HG03064 (cell line): ENCODE results near the gene PRLR.

Experiments
- ATAC-seq: cut with Tn5 transposase; IDR thresholded peaks from one replicate; pipeline ENCODE4 v1.9.1; 2021; ENCODE audit warnings: low read depth; ENCODE audit not compliant: unreplicated experiment

PRLR gene

DNA sequence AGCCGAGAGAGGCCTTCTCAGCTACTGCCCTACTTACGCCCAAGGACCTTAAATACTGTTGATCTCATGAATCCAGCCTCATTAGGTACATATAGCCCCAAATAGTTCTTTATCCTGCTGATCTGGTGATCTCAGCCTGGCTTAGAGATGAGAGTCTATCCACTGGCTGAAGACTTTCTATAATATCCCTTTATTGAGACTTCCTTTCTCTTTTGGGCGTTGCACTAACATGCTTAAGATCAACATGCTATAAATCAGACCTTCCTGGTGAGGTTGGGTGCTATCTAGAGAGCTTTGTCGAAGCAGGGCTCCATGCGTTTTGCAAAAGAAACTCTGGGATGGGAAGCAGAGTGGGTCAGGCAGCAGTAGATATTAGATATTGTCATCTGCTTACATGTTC is 138.6 kb downstream of the PRLR start:
- ATAC-seq: no peak

- no peak for ATAC-seq
Observed at GRCh38 chr5:35089334-35090314, 140.7 kb downstream of the PRLR start.

GRCh38 chr5:35087991-35088390 is 142.3 kb downstream of the PRLR start:
- no peak for ATAC-seq

- no peak for ATAC-seq
Observed at GRCh38 chr5:35083150-35083549, 147.1 kb downstream of the PRLR start.

DNA sequence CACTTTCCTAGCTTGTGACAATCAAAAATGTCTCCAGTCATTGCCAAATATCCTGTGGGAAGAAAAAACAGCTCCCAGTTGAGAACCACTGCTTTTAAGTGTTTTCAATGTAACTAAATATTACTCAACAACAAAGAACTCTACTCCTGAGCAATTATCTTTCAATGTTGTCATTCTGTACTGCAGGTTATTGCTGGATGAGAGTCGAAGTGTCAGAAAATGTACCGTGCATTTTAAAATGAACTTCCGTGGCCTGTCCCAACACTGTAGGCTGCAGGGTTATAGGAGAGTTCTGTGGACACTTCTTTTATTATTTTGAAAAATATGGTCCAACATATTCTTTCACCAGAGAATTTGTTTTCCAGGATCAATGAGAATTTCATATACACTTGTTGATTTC is 147.8 kb downstream of the PRLR start:
- no peak for ATAC-seq

GRCh38 chr5:35081134-35081533 is 149.2 kb downstream of the PRLR start:
- no peak for ATAC-seq

GRCh38 chr5:35073160-35073559 is 157.1 kb downstream of the PRLR start:
- no peak for ATAC-seq

GRCh38 chr5:35069188-35069587 is 161.1 kb downstream of the PRLR start:
- no peak for ATAC-seq

- ATAC-seq: no peak
Observed at GRCh38 chr5:35067985-35068384, 162.3 kb downstream of the PRLR start.

DNA sequence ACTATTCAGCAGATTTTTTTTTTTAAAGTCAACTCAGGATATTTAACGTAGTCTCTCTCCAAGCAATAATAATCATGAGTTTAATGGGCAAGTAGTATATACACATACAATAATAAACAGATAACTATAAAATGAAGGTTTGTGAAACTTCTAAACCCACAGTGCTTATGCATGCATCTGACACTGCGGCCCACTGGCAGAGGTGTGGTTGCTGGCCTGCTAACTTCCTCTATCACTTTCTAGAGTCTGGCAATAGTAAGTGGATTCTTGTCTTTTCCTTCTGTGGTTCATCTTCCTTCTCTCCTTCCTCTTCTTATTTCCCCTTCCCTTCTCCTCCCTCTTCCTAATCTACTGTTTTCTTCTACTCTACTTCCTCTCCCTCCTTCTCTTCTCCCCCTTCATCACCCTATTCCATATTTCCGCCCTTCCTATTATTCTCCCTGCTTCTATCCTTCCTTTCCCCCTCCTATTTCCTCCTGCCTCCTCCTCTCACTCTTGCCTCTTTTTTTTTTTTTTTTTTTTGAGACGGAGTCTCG is 164.0 kb downstream of the PRLR start:
- ATAC-seq: peak; percentile 94

GRCh38 chr5:35063414-35063813 is 166.9 kb downstream of the PRLR start:
- no peak for ATAC-seq

- ATAC-seq: no peak
Observed at GRCh38 chr5:35061211-35061770, 169.0 kb downstream of the PRLR start.

DNA sequence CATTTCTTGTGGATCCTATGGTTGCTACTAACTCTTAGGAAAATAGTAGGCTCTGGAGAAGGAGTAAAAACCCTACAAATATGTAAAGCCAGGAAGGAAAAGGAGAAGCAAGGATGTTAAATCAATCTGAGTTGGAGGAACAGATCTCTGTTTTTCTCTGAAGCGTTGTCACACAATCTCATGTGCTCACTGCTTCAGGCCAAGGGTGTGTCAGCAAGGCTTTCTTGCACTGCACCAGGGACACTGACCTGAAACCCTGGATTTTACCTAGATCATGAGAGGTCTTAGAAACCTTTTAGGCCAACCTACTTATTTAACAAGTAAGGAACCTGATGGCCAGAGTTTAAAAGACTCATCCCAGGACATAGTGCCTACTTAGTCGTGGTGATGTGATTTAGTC is 170.1 kb downstream of the PRLR start:
- ATAC-seq: no peak

DNA sequence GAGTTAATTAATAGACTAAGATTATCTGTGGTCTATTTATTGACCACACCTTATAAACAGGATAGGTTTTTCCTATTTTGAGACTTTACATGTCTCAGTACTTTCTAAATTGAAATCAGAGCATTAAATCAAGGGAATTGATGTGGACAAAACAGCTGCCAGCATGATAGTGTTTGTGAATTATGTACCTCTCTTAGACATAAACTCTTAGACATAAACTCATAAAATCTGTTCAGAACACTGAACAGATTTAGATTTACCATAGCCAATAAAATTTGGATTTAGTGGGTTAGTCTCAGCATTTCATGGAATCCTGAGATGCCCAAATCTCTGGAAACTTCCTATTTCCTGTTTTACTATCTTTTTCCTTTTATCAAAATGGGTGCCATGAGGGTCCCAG is 171.0 kb downstream of the PRLR start:
- ATAC-seq: no peak

- ATAC-seq: peak; percentile 89
Observed at GRCh38 chr5:35058374-35058788, 171.9 kb downstream of the PRLR start.

GRCh38 chr5:35056686-35057085 is 173.6 kb downstream of the PRLR start:
- no peak for ATAC-seq

- ATAC-seq: no peak
Observed at GRCh38 chr5:35052838-35053237, 177.4 kb downstream of the PRLR start.

DNA sequence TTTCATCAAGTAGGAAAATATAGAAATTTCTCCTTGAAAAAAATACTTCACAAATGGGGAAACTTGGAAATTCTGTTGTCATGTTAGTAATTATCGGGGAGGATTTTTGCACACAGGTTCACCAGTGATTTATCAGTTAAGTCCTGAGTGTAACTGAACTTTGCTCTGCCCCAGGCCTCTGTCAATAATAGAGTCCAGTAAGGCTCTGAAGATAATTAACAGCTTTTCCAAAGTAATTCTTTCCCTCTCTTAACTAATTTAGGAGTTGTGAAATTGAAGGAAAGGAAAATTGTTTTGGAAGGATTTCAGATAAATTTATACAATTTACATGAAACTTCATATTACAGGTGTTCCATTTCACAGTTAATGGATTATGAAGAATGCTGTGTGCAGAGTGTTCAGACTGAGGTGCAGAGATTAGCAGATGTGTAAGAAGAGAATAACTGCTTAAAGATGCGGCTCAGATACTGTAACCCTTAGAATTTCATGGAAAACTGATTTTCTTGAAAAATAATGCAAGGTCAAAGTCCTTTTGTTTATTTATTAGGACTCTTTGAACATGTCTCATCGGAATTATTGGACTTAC is 179.7 kb downstream of the PRLR start:
- ATAC-seq: no peak

- ATAC-seq: no peak
Observed at GRCh38 chr5:35048910-35049309, 181.4 kb downstream of the PRLR start.

- ATAC-seq: no peak
Observed at GRCh38 chr5:35047785-35048404, 182.4 kb downstream of the PRLR start, which contains the start of gene AGXT2. AGXT2 (minus strand) TSS chr5:35047949; CDS start chr5:35047892, 57 bp downstream.

- ATAC-seq: no peak
Observed at GRCh38 chr5:35046774-35047173, 183.5 kb downstream of the PRLR start.
